OCI-LY1 (cell line): ENCODE results near the gene C3orf70.

Experiments
- CTCF ChIP-seq: fragments of 200-600 bp; sonication (generic), shearing (Covaris generic); IDR thresholded peaks from 2 replicates; pipeline ENCODE4 v1.5.1; 2017; ENCODE audit warnings: mild to moderate bottlenecking, antibody characterized with exemption, low read length, moderate library complexity, mixed read lengths
- EZH2 ChIP-seq: fragments of 200-600 bp; sonication (generic), shearing (Covaris generic); IDR thresholded peaks from 2 replicates; pipeline ENCODE4 v1.8.0; 2017; ENCODE audit warnings: borderline replicate concordance, mixed run types, mild to moderate bottlenecking, antibody characterized with exemption, low read length, moderate library complexity, mixed read lengths

GRCh38 chr3:185176750-185177359 lies 24.0 kb upstream of the C3orf70 start:
- TF ChIP-seq CTCF = peak; percentile 92
- no peak for TF ChIP-seq EZH2
